Esophagus mucosa (tissue), 1 donor: Measurements from ENCODE around the gene NUDT6. TPM values are rescaled to one million over a fixed set of nuclear protein-coding genes. Genes with fewer than 3 reads are reported as not detected.
"Not testable (repeated sequence)": the region's sequence is repeated elsewhere in the genome, so short reads cannot be mapped to it uniquely, and the experiment has no call there.

Experiments
- ATAC-seq: fragments of 200-7000 bp; cut with Tn5 transposase; one replicate; pipeline ENCODE4 v1.9.1; 2020
- total RNA-seq: library from RNA; stranded (reverse); gene quantifications from one replicate; pipeline ENCODE4 v1.2.4, GENCODE V29; 2023
- donor health status: DM: yes; HTN: yes; CAD: no.

The NUDT6 gene
- total RNA-seq, result 3.9 TPM

DNA sequence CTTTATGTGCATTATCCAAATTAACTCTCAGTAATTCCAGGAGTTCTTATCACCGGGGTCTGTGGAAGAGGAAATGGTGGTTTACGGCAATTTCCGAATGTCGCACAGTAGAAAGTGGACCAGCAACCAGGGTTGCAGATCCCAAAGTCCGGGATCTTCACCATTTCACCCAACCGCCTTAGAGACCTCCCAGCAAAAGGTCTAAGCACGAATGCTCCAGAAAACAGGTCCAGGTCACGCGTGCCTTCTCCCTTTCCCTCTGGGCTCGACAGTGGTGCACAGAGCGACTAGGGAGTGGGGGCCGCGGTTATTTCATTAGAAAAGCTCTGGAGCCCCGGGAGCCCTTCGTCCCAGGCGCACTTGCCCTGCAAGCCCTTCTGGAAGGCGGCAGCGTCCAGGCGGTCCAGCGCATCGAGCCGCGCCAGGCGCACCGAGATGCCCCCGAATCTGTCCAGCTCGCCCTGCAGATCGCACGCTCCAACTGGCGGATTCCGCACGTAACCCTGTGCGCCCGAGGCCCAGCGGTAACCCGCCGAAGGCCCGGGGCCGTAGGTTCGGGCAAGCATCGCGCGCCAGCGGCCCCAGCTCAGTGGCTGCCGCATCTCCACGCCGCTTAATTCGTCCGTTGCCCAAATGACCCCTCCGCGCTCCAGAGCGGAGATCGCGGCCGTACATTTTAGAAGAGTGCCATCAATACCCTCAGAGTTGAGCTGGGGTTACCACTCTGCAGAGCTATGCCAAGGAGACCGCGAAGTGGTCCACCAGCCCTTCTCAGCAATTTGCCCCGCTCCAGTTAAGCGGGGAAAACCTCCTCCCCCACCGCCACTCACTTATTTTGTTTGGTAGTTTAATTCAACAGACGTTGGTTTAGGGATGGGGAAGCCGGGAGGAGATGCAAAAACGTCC, at the start of gene NUDT6:
Gene NUDT6 (minus strand): TSS at position 627 of the 906 bp plus-strand sequence. CDS start 25 bp downstream, at position 602.
- peak; percentile 75 for ATAC-seq

GRCh38 chr4:122968227-122968812, 45.9 kb upstream of the NUDT6 start:
- no peak for ATAC-seq

DNA sequence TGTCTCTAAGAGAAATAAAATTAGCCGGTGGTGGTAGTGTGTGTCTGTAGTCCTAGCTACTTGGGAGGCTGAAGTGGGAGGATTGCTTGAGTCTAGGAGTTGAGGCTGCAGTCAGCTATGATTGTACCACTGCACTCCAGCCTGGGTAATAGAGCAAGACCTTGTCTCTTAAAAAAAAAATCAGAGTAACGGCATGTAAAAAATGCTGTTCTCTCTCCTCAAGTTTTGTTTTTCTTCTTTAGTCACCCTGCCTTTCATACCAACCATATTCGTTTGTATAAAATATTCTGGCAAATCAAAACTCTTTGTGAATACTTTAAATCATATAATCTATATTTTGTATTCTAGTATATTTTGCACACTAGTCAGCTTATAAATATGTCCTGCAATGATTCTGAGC, 44.8 kb upstream of the NUDT6 start:
- ATAC-seq, result no peak

DNA sequence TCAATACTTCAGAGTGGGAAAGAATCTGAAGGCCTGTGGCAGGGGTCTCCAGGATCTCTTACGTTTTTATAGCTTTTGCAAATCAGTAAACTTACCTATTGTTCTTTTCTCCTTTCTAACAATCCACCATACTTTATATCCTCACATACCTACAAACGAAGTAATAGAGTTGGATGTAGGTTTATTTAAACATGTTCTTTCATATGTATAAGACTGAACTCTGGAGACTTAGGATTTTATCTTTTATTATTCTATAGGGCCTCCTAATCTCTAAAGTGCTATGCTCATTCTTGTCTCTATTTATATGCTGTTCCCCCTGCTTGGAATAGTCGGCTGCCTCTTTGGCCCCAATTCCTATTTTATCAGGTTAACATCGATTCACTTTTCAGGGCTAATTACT, 43.8 kb upstream of the NUDT6 start:
- ATAC-seq, result no peak

- peak; percentile 94 for ATAC-seq
Measured at GRCh38 chr4:122963216-122963615, 40.8 kb upstream of the NUDT6 start.

DNA sequence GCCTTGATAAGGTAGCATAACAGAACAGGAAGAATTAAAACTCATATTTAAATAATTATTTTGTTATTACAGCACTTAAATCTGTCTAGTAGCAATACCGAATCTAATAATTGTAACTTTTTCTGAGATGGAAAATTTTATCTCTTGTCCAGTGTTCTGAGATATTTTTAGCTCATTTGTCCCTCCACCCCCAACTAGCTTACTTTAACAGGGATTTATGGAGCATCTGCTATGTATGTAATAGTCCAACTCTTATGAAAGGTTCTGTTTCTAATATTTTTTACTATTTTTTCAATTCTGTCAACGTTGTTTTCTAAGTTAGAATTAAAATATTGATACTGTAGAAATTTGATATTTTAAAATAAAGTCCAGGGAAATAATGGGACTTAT, 38.2 kb upstream of the NUDT6 start:
- no peak for ATAC-seq

- no peak for ATAC-seq
Measured at GRCh38 chr4:122959981-122960610, 37.7 kb upstream of the NUDT6 start.

DNA sequence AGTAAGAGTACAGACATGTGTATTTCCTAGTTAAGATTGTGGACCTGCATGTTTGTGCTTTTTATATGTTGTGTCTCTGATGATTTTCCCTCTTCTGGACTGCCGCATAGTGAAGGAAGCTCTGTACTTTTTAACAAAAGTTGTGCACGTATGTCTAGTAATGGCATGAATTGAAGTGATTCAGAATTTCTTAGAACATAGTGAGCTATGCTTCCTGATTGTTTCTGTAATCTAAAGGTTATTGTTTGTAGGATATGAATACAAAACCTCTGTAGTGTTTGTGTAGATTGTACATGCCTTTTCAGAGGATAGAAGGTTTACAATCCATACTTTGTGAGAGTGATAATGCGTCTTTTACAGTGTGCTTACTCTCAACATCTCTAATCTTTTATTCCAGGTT, 37.0 kb upstream of the NUDT6 start:
- no peak for ATAC-seq

DNA sequence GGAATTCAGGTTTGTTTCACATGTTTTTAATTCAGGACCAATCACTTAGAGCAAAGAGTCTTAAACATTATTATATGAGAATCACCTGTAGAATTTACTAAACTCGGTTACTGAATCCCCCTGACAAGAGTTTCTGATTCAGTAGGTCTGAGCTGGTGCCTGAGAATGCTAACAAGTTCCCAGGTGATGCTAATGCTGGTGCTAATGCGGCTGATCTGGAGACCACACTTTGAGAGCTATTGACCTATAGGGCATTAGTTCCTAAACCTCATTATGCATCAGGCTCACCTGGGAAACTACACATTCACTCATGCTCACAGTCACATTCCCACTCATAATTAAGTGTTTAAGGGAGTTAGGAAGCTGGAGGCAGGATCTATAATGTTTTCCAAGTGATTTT, 36.1 kb upstream of the NUDT6 start:
- ATAC-seq, result no peak

DNA sequence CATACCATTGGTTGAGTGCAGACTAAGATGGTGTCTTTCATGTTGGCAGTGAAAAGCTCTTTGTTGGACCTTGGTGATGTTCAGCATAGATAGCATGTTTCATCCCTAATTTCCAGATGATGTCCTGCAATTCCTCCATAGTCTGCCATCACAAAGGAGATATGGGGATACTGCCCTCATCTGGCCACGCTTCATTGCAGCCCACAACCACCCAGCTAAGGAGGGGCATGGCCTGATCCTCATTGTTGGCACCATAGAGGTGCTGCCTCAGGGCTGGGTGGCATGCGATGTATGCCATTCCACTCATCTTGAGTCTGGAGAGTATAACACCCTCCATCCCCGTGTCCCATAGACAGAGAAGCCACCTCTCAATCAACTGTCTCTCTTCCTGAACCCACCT, 31.5 kb upstream of the NUDT6 start:
- no peak for ATAC-seq

DNA sequence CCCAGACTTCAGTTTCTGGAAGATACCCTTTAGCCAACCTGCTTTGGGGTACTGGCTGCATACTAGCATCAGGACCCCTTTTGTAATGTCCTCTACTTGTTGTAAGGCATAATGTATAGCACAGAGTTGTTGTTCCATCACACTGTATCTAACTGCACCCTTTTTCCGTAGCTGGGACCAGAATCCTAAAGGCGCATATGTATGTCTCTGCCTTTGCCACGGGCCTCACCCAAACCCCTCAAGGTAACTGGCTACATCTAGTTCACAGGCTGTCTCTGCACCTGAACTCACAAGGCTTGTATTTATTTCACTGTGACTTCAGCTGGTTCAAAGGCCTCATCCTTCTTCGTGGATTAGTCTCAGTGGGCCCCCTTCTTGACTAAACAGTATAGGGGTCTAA, 29.6 kb upstream of the NUDT6 start:
- no peak for ATAC-seq

DNA sequence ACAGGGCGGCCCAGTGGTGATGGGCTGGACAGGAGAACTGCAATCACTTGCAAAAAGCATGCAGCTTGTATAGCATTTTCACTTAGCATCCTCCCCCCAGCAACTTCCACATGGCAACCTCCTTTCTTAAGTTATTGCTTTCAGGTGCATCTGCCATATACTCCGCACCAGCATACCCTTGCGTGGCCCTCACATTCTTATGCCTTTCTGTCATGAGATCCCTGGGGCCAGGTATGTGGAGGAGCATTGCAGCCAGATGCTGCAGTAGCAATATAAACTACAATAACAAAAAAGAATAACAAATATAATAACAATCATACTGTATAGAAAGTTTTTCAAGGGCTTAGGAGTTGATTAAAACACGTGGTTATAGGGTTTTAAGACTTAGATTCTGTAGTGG, 26.3 kb upstream of the NUDT6 start:
- ATAC-seq, result no peak

DNA sequence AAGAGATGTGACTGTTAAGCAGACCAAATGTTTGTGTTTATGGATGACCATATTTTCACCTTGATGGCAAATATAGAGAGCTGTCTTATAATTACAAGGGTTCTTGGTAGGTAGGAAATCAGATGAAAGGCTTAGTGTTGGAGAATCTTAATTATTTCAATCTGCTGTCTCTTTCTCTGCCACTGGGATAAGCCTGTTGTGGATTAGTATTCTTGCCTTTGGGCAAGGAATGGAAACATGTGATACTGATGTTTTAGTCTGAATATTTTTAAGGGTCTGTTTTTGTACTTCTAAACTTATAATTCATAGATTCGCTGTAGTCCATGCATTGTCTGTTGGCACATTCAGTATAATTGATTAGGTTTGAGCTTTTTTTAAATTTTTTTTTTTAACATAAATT, 23.7 kb upstream of the NUDT6 start:
- no peak for ATAC-seq

DNA sequence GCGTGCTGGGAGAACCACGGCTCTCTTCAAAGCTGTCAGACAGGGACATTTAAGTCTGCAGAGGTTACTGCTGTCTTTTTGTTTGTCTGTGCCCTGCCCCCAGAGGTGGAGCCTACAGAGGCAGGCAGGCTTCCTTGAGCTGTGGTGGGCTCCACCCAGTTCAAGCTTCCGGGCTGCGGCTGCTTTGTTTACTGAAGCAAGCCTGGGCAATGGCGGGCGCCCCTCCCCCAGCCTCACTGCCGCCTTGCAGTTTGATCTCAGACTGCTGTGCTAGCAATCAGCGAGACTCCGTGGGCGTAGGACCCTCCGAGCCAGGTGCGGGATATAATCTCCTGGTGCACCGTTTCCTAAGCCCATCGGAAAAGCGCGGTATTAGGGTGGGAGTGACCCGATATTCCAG, 22.7 kb upstream of the NUDT6 start:
- not testable (repeated sequence) for ATAC-seq

- ATAC-seq, result no peak
Measured at GRCh38 chr4:122932763-122933162, 10.4 kb upstream of the NUDT6 start.

DNA sequence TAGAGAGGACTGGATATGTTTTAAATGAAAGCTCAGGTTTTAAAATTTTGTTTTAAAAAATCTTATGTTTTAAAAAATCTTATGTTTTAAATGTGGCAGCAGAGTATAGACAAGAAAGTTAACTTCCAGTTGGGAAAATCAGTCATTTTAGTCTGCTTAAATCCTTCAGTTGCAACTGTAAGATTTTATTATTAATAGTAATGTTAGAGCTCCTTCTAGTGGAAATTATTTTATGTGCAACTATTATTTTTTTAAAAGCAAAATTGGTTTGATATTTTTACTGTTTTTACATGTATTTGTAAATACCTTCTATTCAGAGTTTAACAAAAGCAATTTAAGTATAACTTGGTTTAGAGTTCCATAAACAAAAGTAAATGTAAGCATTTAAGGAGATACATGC, 8.5 kb upstream of the NUDT6 start:
- no peak for ATAC-seq

DNA sequence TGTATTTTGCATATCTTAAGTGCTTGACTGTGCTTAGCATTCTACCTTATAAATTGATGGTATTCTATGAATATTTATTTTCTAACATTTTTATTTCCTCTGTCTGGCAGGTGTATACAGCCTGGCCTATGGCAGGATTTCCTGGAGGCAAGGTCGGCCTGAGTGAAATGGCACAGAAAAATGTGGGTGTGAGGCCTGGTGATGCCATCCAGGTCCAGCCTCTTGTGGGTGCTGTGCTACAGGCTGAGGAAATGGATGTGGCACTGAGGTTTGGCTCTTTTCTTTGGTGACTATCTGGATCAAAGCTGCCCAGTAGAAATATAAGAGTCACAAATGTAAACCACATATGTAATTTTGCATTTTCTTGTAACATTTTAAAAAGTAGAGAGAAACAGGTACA, 6.5 kb upstream of the NUDT6 start:
- peak; percentile 89 for ATAC-seq

- ATAC-seq, result peak; percentile 95
Measured at GRCh38 chr4:122922877-122923511, 597 bp upstream of the NUDT6 start.

GRCh38 chr4:122921300-122921699, 1.1 kb downstream of the NUDT6 start:
- ATAC-seq, result no peak

DNA sequence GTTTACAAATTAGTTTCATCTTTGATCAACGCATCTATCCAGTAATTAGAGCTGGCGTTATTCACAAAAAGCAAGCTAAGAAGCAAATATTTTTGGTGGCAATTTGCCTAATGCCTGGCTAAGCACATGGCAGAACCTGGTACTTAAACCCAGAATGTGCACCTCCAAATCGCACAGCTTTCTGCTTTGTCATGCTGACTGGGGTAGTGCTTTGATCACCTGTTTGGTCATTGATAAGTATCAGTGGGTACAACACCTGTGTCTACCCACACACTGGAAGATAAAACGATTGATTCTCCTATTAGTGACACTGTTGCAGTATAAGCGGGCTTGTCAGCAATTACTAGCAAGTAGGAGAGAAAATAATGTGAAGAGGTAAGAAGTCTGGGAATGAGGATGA, 1.9 kb downstream of the NUDT6 start:
- no peak for ATAC-seq

GRCh38 chr4:122917731-122918130, 4.7 kb downstream of the NUDT6 start:
- no peak for ATAC-seq

DNA sequence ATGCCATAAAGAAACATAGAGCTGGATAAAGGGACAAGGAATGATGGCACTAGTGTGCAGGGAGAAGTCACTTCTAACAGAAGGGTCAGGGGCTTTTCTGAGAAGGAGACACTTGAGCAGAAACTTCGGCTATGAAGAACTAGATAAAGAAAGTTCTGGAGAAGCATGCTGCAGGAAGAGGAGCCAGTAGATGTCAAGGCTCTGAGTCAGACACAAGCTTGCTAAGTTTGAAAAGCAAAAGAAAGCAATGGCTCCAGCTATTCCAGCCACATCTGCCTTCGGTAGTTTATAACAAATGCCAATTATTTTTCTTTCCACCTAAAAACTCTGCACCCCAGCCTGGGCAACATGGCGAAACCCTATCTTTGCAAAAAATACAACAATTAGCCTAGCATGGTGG, 7.5 kb downstream of the NUDT6 start:
- no peak for ATAC-seq

DNA sequence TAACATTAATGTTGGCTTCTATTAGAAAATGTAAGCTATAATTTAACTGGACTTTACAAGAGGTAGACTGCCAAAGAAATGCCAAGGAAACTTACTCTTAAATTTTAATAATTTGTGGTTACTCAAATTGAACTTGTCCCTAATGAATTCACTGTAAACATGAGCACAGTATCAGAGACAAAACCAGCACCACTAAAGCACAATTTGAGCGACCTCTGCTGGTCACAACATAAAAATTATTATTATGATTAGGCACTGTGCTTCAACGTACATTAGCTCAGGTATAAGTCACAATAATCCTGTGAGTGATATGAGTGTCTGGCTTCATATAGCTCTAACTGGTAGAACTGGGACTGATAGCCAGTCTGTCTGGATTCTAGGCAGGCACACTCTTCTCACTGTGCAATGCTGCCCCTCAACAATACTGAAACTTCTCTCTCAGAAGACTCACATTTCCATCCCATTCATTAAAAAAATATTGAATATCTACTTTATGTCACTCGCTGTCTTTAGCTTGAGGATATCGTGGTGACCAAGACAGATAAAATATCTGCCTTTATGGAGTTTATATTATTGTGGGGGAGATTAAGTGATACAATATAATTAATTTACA, 8.0 kb downstream of the NUDT6 start:
- peak; percentile 89 for ATAC-seq
